IMR-90 (cell line): Measurements from ENCODE around the gene SEMA4D. TPM values are rescaled to one million over a fixed set of nuclear protein-coding genes. Genes with fewer than 3 reads are reported as not detected.

Source experiments
- ATAC-seq: fragments of 200-7000 bp; cut with Tn5 transposase; 2 replicates; pipeline ENCODE4 v1.9.1; 2020; ENCODE audit warnings: low read depth, mild to moderate bottlenecking, moderate library complexity
- BruUV-seq: library from RNA; stranded (reverse); fragments of 400-500 nt; replicated peaks from 2 replicates; lab custom pipeline; 2021; lab: Mats Ljungman, UMichigan
- CTCF ChIA-PET: fragments of 300-600 bp; formaldehyde crosslinking; extraction: SDS; loops from one replicate; lab custom pipeline; 2021; ENCODE audit warnings: antibody characterized with exemption; lab: Yijun Ruan, JAX
- POLR2A ChIA-PET: fragments of 300-600 bp; sonication (Branson Sonifier 250); formaldehyde crosslinking; loops from one replicate; lab custom pipeline; 2022; ENCODE audit warnings: antibody characterized with exemption; ENCODE audit not compliant: unreplicated experiment; lab: Charles Lee
- DNase-seq: peaks from one replicate; pipeline ENCODE4 v3.0.0; 2013
- H2AFZ ChIP-seq: replicated peaks from 2 replicates; pipeline ENCODE3; 2013; ENCODE audit warnings: low read length, mild to moderate bottlenecking; ENCODE audit not compliant: poor library complexity
- H2AK5ac ChIP-seq: 2 replicates; pipeline ENCODE4 v1.6.1; 2013; ENCODE audit warnings: low read depth, low read length, inconsistent platforms
- H2AK9ac ChIP-seq: replicated peaks from 2 replicates; pipeline ENCODE3; 2013; ENCODE audit warnings: mild to moderate bottlenecking, low read depth, low read length, moderate library complexity; ENCODE audit not compliant: poor library complexity
- H2BK120ac ChIP-seq: 2 replicates; pipeline ENCODE4 v1.6.1; 2013; ENCODE audit warnings: low read depth, low read length, inconsistent platforms
- H2BK15ac ChIP-seq: 3 replicates; pipeline ENCODE4 v1.6.1; 2013; ENCODE audit warnings: low read depth, low read length, inconsistent platforms
- H2BK20ac ChIP-seq: 2 replicates; pipeline ENCODE4 v1.6.1; 2013; ENCODE audit warnings: low read depth, mild to moderate bottlenecking, inconsistent platforms, low read length, moderate library complexity
- H2BK5ac ChIP-seq: 2 replicates; pipeline ENCODE4 v1.6.1; 2013; ENCODE audit warnings: mild to moderate bottlenecking, low read depth, low read length, inconsistent platforms; ENCODE audit not compliant: poor library complexity, severe bottlenecking
- H3K14ac ChIP-seq: replicated peaks from 2 replicates; pipeline ENCODE4 v1.6.1; 2013; ENCODE audit warnings: low read depth, low read length, inconsistent platforms
- H3K18ac ChIP-seq: 2 replicates; pipeline ENCODE4 v1.6.1; 2013; ENCODE audit warnings: low read depth, low read length, control low read depth
- H3K23ac ChIP-seq: 2 replicates; pipeline ENCODE4 v1.6.1; 2013; ENCODE audit warnings: low read depth, low read length, inconsistent platforms
- H3K27ac ChIP-seq: 2 replicates; pipeline ENCODE4 v1.5.1; 2013; ENCODE audit warnings: mild to moderate bottlenecking, control low read depth, low read length; ENCODE audit not compliant: insufficient read depth
- H3K27me3 ChIP-seq: 2 replicates; pipeline ENCODE4 v1.6.1; 2013; ENCODE audit warnings: low read length; ENCODE audit not compliant: control insufficient read depth, insufficient read depth
- H3K36me3 ChIP-seq: 2 replicates; pipeline ENCODE4 v1.6.1; 2013; ENCODE audit warnings: low read length, mixed read lengths; ENCODE audit not compliant: control insufficient read depth, insufficient read depth
- H3K4ac ChIP-seq: 2 replicates; pipeline ENCODE4 v1.6.1; 2013; ENCODE audit warnings: low read depth, low read length, inconsistent platforms
- H3K4me1 ChIP-seq: 2 replicates; pipeline ENCODE4 v1.6.1; 2013; ENCODE audit warnings: low read length, mixed read lengths; ENCODE audit not compliant: control insufficient read depth, insufficient read depth
- H3K4me2 ChIP-seq: 2 replicates; pipeline ENCODE4 v1.6.1; 2013; ENCODE audit warnings: low read depth, mild to moderate bottlenecking, control low read depth, low read length, moderate library complexity
- H3K4me3 ChIP-seq: 2 replicates; pipeline ENCODE4 v1.5.1; 2013; ENCODE audit warnings: low read depth, mild to moderate bottlenecking, control low read depth, low read length, moderate library complexity; ENCODE audit not compliant: insufficient read depth
- H3K56ac ChIP-seq: 2 replicates; pipeline ENCODE4 v1.6.1; 2013; ENCODE audit warnings: low read length, inconsistent platforms; ENCODE audit not compliant: insufficient read depth; ENCODE audit errors: extremely low read depth
- H3K79me1 ChIP-seq, 2 experiments: 2 replicates each; pipeline ENCODE4 v1.6.1; 2013; ENCODE audit warnings: low read length in 2 of 2, inconsistent platforms in 1 of 2, low read depth in 1 of 2
- H3K9ac ChIP-seq: 2 replicates; pipeline ENCODE4 v1.6.1; 2013; ENCODE audit warnings: low read depth, low read length, control low read depth
- H3K9me1 ChIP-seq: 2 replicates; pipeline ENCODE4 v1.6.1; 2013; ENCODE audit warnings: low read length, inconsistent platforms; ENCODE audit not compliant: insufficient read depth
- H3K9me3 ChIP-seq: 2 replicates; pipeline ENCODE4 v1.6.1; 2013; ENCODE audit warnings: low read length; ENCODE audit not compliant: control insufficient read depth, insufficient read depth
- H4K20me1 ChIP-seq: 2 replicates; pipeline ENCODE4 v1.6.1; 2013; ENCODE audit warnings: low read length, inconsistent platforms; ENCODE audit not compliant: insufficient read depth
- H4K5ac ChIP-seq: 2 replicates; pipeline ENCODE4 v1.6.1; 2013; ENCODE audit warnings: mild to moderate bottlenecking, low read depth, low read length, control low read depth
- H4K8ac ChIP-seq, 2 experiments: 2 replicates each; pipeline ENCODE4 v1.6.1; 2013; ENCODE audit warnings: low read depth in 2 of 2, low read length in 2 of 2, control low read depth in 1 of 2, inconsistent platforms in 1 of 2
- H4K91ac ChIP-seq: 2 replicates; pipeline ENCODE4 v1.6.1; 2013; ENCODE audit warnings: low read depth, low read length, inconsistent platforms; ENCODE audit not compliant: insufficient read depth
- BHLHE40 ChIP-seq: fragments of 150-350 bp; IDR thresholded peaks from 2 replicates; pipeline ENCODE4 v1.6.1; 2016; ENCODE audit warnings: mild to moderate bottlenecking, low read depth, low read length
- CEBPB ChIP-seq: IDR thresholded peaks from 2 replicates; pipeline ENCODE4 v1.6.1; 2012; ENCODE audit warnings: low read depth, low read length, improper control_type of control experiment
- CHD1 ChIP-seq: IDR thresholded peaks from 2 replicates; pipeline ENCODE4 v1.6.1; 2012; ENCODE audit warnings: low read depth, low read length, improper control_type of control experiment
- CTCF ChIP-seq: conservative IDR thresholded peaks from 2 replicates; pipeline ENCODE4 v1.5.1; 2012; ENCODE audit warnings: mild to moderate bottlenecking, low read depth, low read length, improper control_type of control experiment
- ELK1 ChIP-seq: fragments of 150-350 bp; IDR thresholded peaks from 2 replicates; pipeline ENCODE4 v1.6.1; 2016; ENCODE audit warnings: low read depth, mild to moderate bottlenecking, low read length, moderate library complexity, borderline replicate concordance
- FOS ChIP-seq: fragments of 150-350 bp; IDR thresholded peaks from 2 replicates; pipeline ENCODE4 v1.6.1; 2016; ENCODE audit warnings: low read depth, low read length
- MAFK ChIP-seq: IDR thresholded peaks from 2 replicates; pipeline ENCODE4 v1.6.1; 2012; ENCODE audit warnings: low read depth, low read length, improper control_type of control experiment
- MAZ ChIP-seq: IDR thresholded peaks from 2 replicates; pipeline ENCODE4 v1.6.1; 2012; ENCODE audit warnings: low read depth, mild to moderate bottlenecking, low read length, improper control_type of control experiment, moderate library complexity, borderline replicate concordance
- MXI1 ChIP-seq: IDR thresholded peaks from 2 replicates; pipeline ENCODE4 v1.6.1; 2012; ENCODE audit warnings: low read depth, mild to moderate bottlenecking, low read length, moderate library complexity, borderline replicate concordance
- NFE2L2 ChIP-seq: fragments of 150-350 bp; IDR thresholded peaks from 2 replicates; pipeline ENCODE4 v1.6.1; 2016; ENCODE audit warnings: low read depth, mild to moderate bottlenecking, low read length
- POLR2A ChIP-seq: IDR thresholded peaks from 2 replicates; pipeline ENCODE4 v1.6.1; 2012; ENCODE audit warnings: mild to moderate bottlenecking, low read depth, low read length
- RCOR1 ChIP-seq: IDR thresholded peaks from 2 replicates; pipeline ENCODE4 v1.6.1; 2012; ENCODE audit warnings: mild to moderate bottlenecking, low read length, improper control_type of control experiment; ENCODE audit not compliant: insufficient replicate concordance
- RFX5 ChIP-seq: IDR thresholded peaks from 2 replicates; pipeline ENCODE4 v1.8.0; 2012; ENCODE audit warnings: low read depth, mild to moderate bottlenecking, low read length, moderate library complexity
- SMC3 ChIP-seq: fragments of 150-350 bp; IDR thresholded peaks from 2 replicates; pipeline ENCODE4 v1.6.1; 2016; ENCODE audit warnings: low read depth, mild to moderate bottlenecking, antibody characterized with exemption, low read length, moderate library complexity
- USF2 ChIP-seq: fragments of 150-350 bp; IDR thresholded peaks from 2 replicates; pipeline ENCODE4 v1.6.1; 2017; ENCODE audit warnings: mild to moderate bottlenecking, antibody characterized with exemption, low read length, low read depth
- WGBS, 2 experiments: methylation state at CpG; one replicate each; pipeline versions ENCODE4 v1.1.5 to v1.1.7; 2013; ENCODE audit warnings: missing lambda C conversion rate in 2 of 2; ENCODE audit not compliant: insufficient read length in 1 of 2; ENCODE audit errors: extremely low coverage in 2 of 2; 5-methylcytosine and 5-hydroxymethylcytosine counted together
- dilution Hi-C: fragments of 300-500 bp; cut with HindIII; formaldehyde crosslinking; loops from one replicate; pipeline ENCODE4 v1.14.3; 2018; ENCODE audit warnings: low sequenced_read_pairs; ENCODE audit not compliant: unreplicated experiment
- in situ Hi-C: fragments of 300-500 bp; cut with MboI; formaldehyde crosslinking; loops from 3 replicates; pipeline ENCODE4 v1.14.3; 2019; ENCODE audit warnings: low sequenced_read_pairs, inconsistent platforms, mixed read lengths
- intact Hi-C: fragments of 100-400 bp; cut with micrococcal nuclease; formaldehyde crosslinking; loops from 2 replicates; pipeline ENCODE4 v1.10.0; 2022
- polyA plus RNA-seq, 3 experiments: library from polyadenylated mRNA; depleted of rRNA; stranded (reverse); fragments of >200 nt; gene quantifications; 2 replicates each; pipeline ENCODE4 v1.2.3, GENCODE V29; 2012; ENCODE audit warnings: low replicate concordance in 1 of 3
- total RNA-seq: library from RNA; depleted of rRNA; stranded (reverse); fragments of >200 nt; gene quantifications from 2 replicates; pipeline ENCODE4 v1.2.3, GENCODE V29; 2012

Gene SEMA4D
- total and polyA plus RNA-seq, 2 of the 4 experiments (the other 2 are of a cell fraction) = 0.90 to 1.5 TPM

- H3K36me3 ChIP-seq = no peaks in the 10 kb centered on the region; the same call in 1 of the 2 replicates
- no peak overlapping the region for H3K18ac ChIP-seq
- no peaks in the 10 kb centered on the region; the same call in 1 of the 2 replicates for H3K9me1 ChIP-seq
- no peak overlapping the region for H4K5ac ChIP-seq
- H3K9me3 ChIP-seq = no peaks in the 10 kb centered on the region
- in situ Hi-C loops (no loop called here), intact Hi-C loops (no loop called here), dilution Hi-C loops (no loop called here)
- H3K27me3 ChIP-seq = no peaks in the 10 kb centered on the region
- TF ChIP-seq MXI1 (no peak), MAFK (no peak), MAZ (no peak), FOS (no peak), NFE2L2 (no peak), USF2 (no peak), POLR2A (no peak), RCOR1 (no peak), CTCF (no peak), BHLHE40 (no peak), CEBPB (no peak), ELK1 (no peak), CHD1 (no peak), SMC3 (no peak), RFX5 (no peak)
- H3K79me1 ChIP-seq = no peaks in the 10 kb centered on the region
- BruUV-seq = no TSS peak
- DNase-seq (no peak), ATAC-seq (no peak)
- no peak overlapping the region for H3K9ac ChIP-seq
- WGBS, 2 experiments = 81% methylated on average over 10 of the region's 11 CpGs; no CpG with 5 or more reads in 1 of the 2 experiments
- no peaks in the 10 kb centered on the region; the same call in 1 of the 2 replicates for H3K4me1 ChIP-seq
- no peak overlapping the region for H2BK15ac ChIP-seq
- H2AK5ac ChIP-seq = no peak overlapping the region
- H2BK5ac ChIP-seq = no peak overlapping the region
- H4K91ac ChIP-seq = no peak overlapping the region
- H3K4me3 ChIP-seq = no peak overlapping the region
- no peak overlapping the region for H4K8ac ChIP-seq
- no peak overlapping the region for H3K4ac ChIP-seq
- no peak overlapping the region for H3K27ac ChIP-seq
- H2BK20ac ChIP-seq = no peak overlapping the region
- no peaks in the 10 kb centered on the region for H4K20me1 ChIP-seq
- CTCF ChIA-PET = no interaction called here
- POLR2A ChIA-PET = no interaction called here
- no peak overlapping the region for H2BK120ac ChIP-seq
- H3K14ac ChIP-seq = no peak overlapping the region
- H2AK9ac ChIP-seq = no peak overlapping the region
- H2AFZ ChIP-seq = no peak overlapping the region
- no peak overlapping the region for H3K4me2 ChIP-seq
- no peak overlapping the region for H3K23ac ChIP-seq
- no peak overlapping the region for H3K56ac ChIP-seq
Observed at GRCh38 chr9:89448381-89448780, 49.5 kb downstream of the SEMA4D start.
